H1 (cell line): ENCODE results near the gene GRIP2. TPM values are rescaled to one million over a fixed set of nuclear protein-coding genes. Genes with fewer than 3 reads are reported as not detected.

Experiments
- BCL11A ChIP-seq, 2 experiments: IDR thresholded peaks; one replicate each; pipeline ENCODE4 v1.6.1; 2011; ENCODE audit warnings: low read depth in 2 of 2, low read length in 2 of 2, mild to moderate bottlenecking in 2 of 2
- CBX8 ChIP-seq: fragments of 300-800, 300-1000 bp; sonication (generic); IDR thresholded peaks from 2 replicates; pipeline ENCODE4 v1.7.1; 2016; ENCODE audit warnings: low read depth, low read length, borderline replicate concordance
- CEBPB ChIP-seq: IDR thresholded peaks from 2 replicates; pipeline ENCODE4 v1.6.1; 2012; ENCODE audit warnings: low read depth, low read length
- CTCF ChIP-seq, 3 experiments: IDR thresholded peaks; 1 replicate in 2 of 3; 2 replicates in 1 of 3; pipeline versions ENCODE4 v1.5.1 to v1.6.1; 2011; ENCODE audit warnings: low read length in 3 of 3, mild to moderate bottlenecking in 3 of 3, inconsistent platforms in 2 of 3, low read depth in 1 of 3, moderate library complexity in 1 of 3; ENCODE audit not compliant: insufficient read depth in 1 of 3; ENCODE audit errors: control extremely low read depth in 1 of 3
- FOSL1 ChIP-seq: IDR thresholded peaks from 2 replicates; pipeline ENCODE4 v1.6.1; 2011; ENCODE audit warnings: mild to moderate bottlenecking, low read depth, low read length, moderate library complexity; ENCODE audit not compliant: insufficient read depth
- HDAC2 ChIP-seq, 2 experiments: fragments of 300-600 bp in 1 of 2; sonication (generic) in 1 of 2; IDR thresholded peaks; 2 replicates each; pipeline ENCODE4 v1.6.1; 2011 to 2012; ENCODE audit warnings: low read depth in 2 of 2, low read length in 2 of 2, mild to moderate bottlenecking in 2 of 2, moderate library complexity in 2 of 2, borderline replicate concordance in 1 of 2, inconsistent platforms in 1 of 2
- KDM1A ChIP-seq: fragments of 200-600, 300-600 bp; sonication (generic); IDR thresholded peaks from 2 replicates; pipeline ENCODE4 v1.7.1; 2016; ENCODE audit warnings: mild to moderate bottlenecking, low read length, borderline replicate concordance
- polyA plus RNA-seq, 7 experiments: library from polyadenylated mRNA; depleted of rRNA in 3 of 7; stranded (reverse) in 5 of 7; unstranded in 2 of 7; fragments of >200 nt in 5 of 7; fragments of 200-250 nt in 2 of 7; gene quantifications; 1 replicate in 5 of 7; 2 replicates in 1 of 7; 4 replicates in 1 of 7; pipeline versions ENCODE4 v1.2.1 to v1.2.3, GENCODE V29; 2011 to 2013; ENCODE audit warnings: missing spikeins in 2 of 7, mixed read lengths in 2 of 7
- total RNA-seq: library from RNA; stranded (reverse); fragmentation: NEBNext Ultra II Directional; extraction: Animal tissue kit (Norgen Biotek cat#: 25700); gene quantifications from 2 replicates; pipeline ENCODE4 v1.2.1, GENCODE V29; 2021
- TF ChIP-seq, protein P1 (sequence below): IDR thresholded peaks from 2 replicates; pipeline ENCODE4 v1.6.1; 2012; ENCODE audit warnings: inconsistent platforms

Gene GRIP2
- total and polyA plus RNA-seq, 2 of the 8 experiments (the other 6 are each of a cell fraction or from before 2014, with no cell fraction given) = 2.5 to 6.4 TPM

DNA sequence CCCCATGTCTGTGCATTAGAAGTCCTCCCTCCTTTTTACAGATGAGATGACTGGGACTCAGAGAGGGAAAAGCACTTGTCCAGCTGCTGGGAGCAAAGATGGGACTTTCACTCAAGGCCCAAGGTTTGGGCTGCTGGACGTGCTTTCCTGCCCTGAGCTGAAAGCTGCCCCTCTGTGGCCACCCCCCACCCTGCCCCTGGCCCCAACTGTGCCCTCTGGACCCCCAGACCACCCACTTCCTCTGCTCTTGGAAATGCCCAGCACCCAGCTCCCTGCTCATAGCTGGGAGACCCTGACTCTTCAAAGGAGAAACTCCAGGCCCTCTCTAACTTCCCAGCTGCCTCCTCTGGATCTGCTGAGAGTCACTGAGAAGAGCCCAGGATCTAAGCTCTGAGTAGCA lies 20.7 kb downstream of the GRIP2 start (continued):
- TF ChIP-seq CTCF (IDR thresholded peaks at IDR 0.05; ENCODE audit: control extremely low read depth in 1 of 3, insufficient read depth in 1 of 3, low read depth in 1 of 3, low read length in 3 of 3) (no peak), CEBPB (no peak), CBX8 (no peak), KDM1A (no peak), FOSL1 (no peak), HDAC2 (IDR thresholded peaks at IDR 0.05; ENCODE audit: borderline replicate concordance in 1 of 2, low read depth in 2 of 2, low read length in 2 of 2) (no peak), BCL11A (IDR thresholded peaks at IDR 0.05; ENCODE audit: low read depth in 2 of 2, low read length in 2 of 2) (no peak)
- TF ChIP-seq, protein P1, sequence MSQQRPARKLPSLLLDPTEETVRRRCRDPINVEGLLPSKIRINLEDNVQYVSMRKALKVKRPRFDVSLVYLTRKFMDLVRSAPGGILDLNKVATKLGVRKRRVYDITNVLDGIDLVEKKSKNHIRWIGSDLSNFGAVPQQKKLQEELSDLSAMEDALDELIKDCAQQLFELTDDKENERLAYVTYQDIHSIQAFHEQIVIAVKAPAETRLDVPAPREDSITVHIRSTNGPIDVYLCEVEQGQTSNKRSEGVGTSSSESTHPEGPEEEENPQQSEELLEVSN = no peak
